COR-L47 (cell line): ENCODE data around the gene KRTAP12-1.

Experiments
- DNase-seq: peaks from one replicate; lab custom pipeline; 2025; lab: John Stamatoyannopoulos, UW

Gene KRTAP12-1

GRCh38 chr21:44681861-44682579 is at the start of gene KRTAP12-1:
Gene KRTAP12-1, minus strand, starts transcription at chr21:44682163. Its CDS starts 40 bp downstream, at chr21:44682123.
- peak; percentile 97 for DNase-seq

- no peak for DNase-seq
Measured at GRCh38 chr21:44730951-44731579, 49.1 kb upstream of the KRTAP12-1 start.

GRCh38 chr21:44730028-44730395 is 48.0 kb upstream of the KRTAP12-1 start:
- DNase-seq: no peak

GRCh38 chr21:44729336-44730027 is 47.5 kb upstream of the KRTAP12-1 start:
- DNase-seq: no peak

- no peak for DNase-seq
Measured at GRCh38 chr21:44728716-44729115, 46.8 kb upstream of the KRTAP12-1 start.

GRCh38 chr21:44727757-44728156 is 45.8 kb upstream of the KRTAP12-1 start:
- no peak for DNase-seq

GRCh38 chr21:44727321-44727720 is 45.4 kb upstream of the KRTAP12-1 start:
- DNase-seq: no peak

GRCh38 chr21:44726826-44727225 is 44.9 kb upstream of the KRTAP12-1 start:
- no peak for DNase-seq

GRCh38 chr21:44724926-44725325 is 43.0 kb upstream of the KRTAP12-1 start:
- DNase-seq: no peak

GRCh38 chr21:44724196-44724595 is 42.2 kb upstream of the KRTAP12-1 start:
- DNase-seq: no peak

GRCh38 chr21:44723177-44724131 is 41.5 kb upstream of the KRTAP12-1 start:
- no peak for DNase-seq

GRCh38 chr21:44722731-44723130 is 40.8 kb upstream of the KRTAP12-1 start:
- no peak for DNase-seq

- no peak for DNase-seq
Measured at GRCh38 chr21:44720170-44720569, 38.2 kb upstream of the KRTAP12-1 start.

GRCh38 chr21:44718571-44718970 is 36.6 kb upstream of the KRTAP12-1 start:
- no peak for DNase-seq

- DNase-seq: no peak
Measured at GRCh38 chr21:44718093-44718492, 36.1 kb upstream of the KRTAP12-1 start.

- DNase-seq: no peak
Measured at GRCh38 chr21:44716984-44717383, 35.0 kb upstream of the KRTAP12-1 start.

- DNase-seq: no peak
Measured at GRCh38 chr21:44714905-44715304, 32.9 kb upstream of the KRTAP12-1 start.

GRCh38 chr21:44713846-44714245 is 31.9 kb upstream of the KRTAP12-1 start:
- DNase-seq: no peak

- no peak for DNase-seq
Measured at GRCh38 chr21:44713130-44713529, 31.2 kb upstream of the KRTAP12-1 start.

GRCh38 chr21:44712203-44713028 is 30.5 kb upstream of the KRTAP12-1 start:
- no peak for DNase-seq
